ENCODE results near the gene MFAP1. TPM values are rescaled to one million over a fixed set of nuclear protein-coding genes. Genes with fewer than 3 reads are reported as not detected.

The MFAP1 gene
- total and polyA plus RNA-seq, 2 experiments from 2014 or later: 24.5 to 34.9 TPM

DNA sequence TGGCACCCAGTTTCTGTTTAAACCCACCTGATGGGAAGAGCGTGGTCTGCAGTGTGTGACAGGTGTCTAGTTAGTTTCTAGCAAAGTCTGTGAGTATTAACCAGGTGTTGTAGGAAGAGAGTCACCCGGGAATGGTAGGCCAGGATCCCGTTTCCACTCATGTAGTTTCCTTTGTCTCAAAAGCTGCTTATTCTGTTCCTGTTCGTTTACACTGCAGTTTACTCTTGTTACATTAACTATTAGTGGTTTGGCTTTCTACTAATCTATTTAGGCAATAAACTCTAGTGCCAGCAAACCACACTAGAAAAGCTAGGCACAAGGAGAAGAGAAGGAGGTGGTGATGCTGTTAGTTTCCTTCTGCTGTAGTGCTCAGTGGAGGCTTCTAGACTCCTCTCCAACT, 35.1 kb upstream of the MFAP1 start (continued):
- TF ChIP-seq JUNB (IDR thresholded peaks at IDR 0.05; ENCODE audit: unreplicated experiment): no peak
- no peak for TF ChIP-seq NANOG (IDR thresholded peaks at IDR 0.05; ENCODE audit: borderline replicate concordance)
- TF ChIP-seq POLR2AphosphoS5 (IDR thresholded peaks at IDR 0.05; ENCODE audit: low read depth): no peak

DNA sequence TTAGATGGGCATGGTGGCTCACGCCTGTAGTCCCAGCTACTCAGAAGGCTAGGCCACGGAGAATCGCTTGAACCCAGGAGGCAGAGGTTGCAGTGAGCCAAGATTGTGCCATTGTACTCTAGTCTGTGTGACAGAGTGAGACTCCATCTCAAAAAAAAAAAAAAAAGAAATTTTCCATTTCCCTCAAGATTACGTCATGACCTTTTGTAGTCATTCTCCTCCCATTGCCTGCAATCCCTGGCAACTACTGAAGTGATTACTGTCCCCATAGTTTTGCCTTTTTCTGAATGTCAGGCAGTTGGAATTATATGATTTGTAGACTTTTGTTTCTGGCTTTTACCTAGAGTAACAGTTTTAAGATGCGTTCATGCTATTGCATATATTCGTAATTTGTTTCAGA, 30.3 kb upstream of the MFAP1 start:
- H2AFZ ChIP-seq: no peak overlapping the region
- H3K9me2 ChIP-seq (ENCODE audit: insufficient read depth): no peaks in the 10 kb centered on the region
- Mint-ChIP-seq H3K27ac (no peak overlapping the region), H3K4me3 (no peak overlapping the region), H3K27me3 (ENCODE audit: insufficient read depth, low read depth, poor library complexity) (peaks cover 4% of the 10 kb centered on the region), H3K4me1 (no peaks in the 10 kb centered on the region), H3K36me3 (ENCODE audit: low read depth) (peaks cover 34% of the 10 kb centered on the region), H3K9me3 (no peaks in the 10 kb centered on the region)
- H3F3A ChIP-seq (replicated peaks; ENCODE audit: low read depth): no peaks in the 10 kb centered on the region
- no peak for DNase-seq (ENCODE audit: low spot score)
- no peak for TF ChIP-seq STAT1 (IDR thresholded peaks at IDR 0.05; ENCODE audit: unreplicated experiment)
- TF ChIP-seq, protein P1, sequence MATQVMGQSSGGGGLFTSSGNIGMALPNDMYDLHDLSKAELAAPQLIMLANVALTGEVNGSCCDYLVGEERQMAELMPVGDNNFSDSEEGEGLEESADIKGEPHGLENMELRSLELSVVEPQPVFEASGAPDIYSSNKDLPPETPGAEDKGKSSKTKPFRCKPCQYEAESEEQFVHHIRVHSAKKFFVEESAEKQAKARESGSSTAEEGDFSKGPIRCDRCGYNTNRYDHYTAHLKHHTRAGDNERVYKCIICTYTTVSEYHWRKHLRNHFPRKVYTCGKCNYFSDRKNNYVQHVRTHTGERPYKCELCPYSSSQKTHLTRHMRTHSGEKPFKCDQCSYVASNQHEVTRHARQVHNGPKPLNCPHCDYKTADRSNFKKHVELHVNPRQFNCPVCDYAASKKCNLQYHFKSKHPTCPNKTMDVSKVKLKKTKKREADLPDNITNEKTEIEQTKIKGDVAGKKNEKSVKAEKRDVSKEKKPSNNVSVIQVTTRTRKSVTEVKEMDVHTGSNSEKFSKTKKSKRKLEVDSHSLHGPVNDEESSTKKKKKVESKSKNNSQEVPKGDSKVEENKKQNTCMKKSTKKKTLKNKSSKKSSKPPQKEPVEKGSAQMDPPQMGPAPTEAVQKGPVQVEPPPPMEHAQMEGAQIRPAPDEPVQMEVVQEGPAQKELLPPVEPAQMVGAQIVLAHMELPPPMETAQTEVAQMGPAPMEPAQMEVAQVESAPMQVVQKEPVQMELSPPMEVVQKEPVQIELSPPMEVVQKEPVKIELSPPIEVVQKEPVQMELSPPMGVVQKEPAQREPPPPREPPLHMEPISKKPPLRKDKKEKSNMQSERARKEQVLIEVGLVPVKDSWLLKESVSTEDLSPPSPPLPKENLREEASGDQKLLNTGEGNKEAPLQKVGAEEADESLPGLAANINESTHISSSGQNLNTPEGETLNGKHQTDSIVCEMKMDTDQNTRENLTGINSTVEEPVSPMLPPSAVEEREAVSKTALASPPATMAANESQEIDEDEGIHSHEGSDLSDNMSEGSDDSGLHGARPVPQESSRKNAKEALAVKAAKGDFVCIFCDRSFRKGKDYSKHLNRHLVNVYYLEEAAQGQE (IDR thresholded peaks at IDR 0.05; ENCODE audit: unreplicated experiment): no peak
- no peak for TF ChIP-seq ZNF114 (CRISPR knock-in tag; IDR thresholded peaks at IDR 0.05)
- no peak for TF ChIP-seq EZH2 (IDR thresholded peaks at IDR 0.05; ENCODE audit: low read depth, unreplicated experiment)
- no peak for TF ChIP-seq JUNB (IDR thresholded peaks at IDR 0.05; ENCODE audit: unreplicated experiment)
- TF ChIP-seq, protein P2, sequence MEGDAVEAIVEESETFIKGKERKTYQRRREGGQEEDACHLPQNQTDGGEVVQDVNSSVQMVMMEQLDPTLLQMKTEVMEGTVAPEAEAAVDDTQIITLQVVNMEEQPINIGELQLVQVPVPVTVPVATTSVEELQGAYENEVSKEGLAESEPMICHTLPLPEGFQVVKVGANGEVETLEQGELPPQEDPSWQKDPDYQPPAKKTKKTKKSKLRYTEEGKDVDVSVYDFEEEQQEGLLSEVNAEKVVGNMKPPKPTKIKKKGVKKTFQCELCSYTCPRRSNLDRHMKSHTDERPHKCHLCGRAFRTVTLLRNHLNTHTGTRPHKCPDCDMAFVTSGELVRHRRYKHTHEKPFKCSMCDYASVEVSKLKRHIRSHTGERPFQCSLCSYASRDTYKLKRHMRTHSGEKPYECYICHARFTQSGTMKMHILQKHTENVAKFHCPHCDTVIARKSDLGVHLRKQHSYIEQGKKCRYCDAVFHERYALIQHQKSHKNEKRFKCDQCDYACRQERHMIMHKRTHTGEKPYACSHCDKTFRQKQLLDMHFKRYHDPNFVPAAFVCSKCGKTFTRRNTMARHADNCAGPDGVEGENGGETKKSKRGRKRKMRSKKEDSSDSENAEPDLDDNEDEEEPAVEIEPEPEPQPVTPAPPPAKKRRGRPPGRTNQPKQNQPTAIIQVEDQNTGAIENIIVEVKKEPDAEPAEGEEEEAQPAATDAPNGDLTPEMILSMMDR (conservative IDR thresholded peaks at IDR 0.05; ENCODE audit: low read depth in 2 of 2): no peak
- no peak for TF ChIP-seq POLR2AphosphoS5 (IDR thresholded peaks at IDR 0.05; ENCODE audit: low read depth)
- TF ChIP-seq NANOG (IDR thresholded peaks at IDR 0.05; ENCODE audit: borderline replicate concordance): no peak
- no peak for TF ChIP-seq CREB1 (CRISPR knock-in tag; IDR thresholded peaks at IDR 0.05; ENCODE audit: low read depth)
- TF ChIP-seq ZNF462 (CRISPR knock-in tag; IDR thresholded peaks at IDR 0.05): no peak
- no peak for TF ChIP-seq ZNF331 (CRISPR knock-in tag; IDR thresholded peaks at IDR 0.05; ENCODE audit: low read depth)
- no peak for TF ChIP-seq EZH2phosphoT487 (IDR thresholded peaks at IDR 0.05; ENCODE audit: unreplicated experiment)
- TF ChIP-seq, protein P3, sequence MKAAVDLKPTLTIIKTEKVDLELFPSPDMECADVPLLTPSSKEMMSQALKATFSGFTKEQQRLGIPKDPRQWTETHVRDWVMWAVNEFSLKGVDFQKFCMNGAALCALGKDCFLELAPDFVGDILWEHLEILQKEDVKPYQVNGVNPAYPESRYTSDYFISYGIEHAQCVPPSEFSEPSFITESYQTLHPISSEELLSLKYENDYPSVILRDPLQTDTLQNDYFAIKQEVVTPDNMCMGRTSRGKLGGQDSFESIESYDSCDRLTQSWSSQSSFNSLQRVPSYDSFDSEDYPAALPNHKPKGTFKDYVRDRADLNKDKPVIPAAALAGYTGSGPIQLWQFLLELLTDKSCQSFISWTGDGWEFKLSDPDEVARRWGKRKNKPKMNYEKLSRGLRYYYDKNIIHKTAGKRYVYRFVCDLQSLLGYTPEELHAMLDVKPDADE (IDR thresholded peaks at IDR 0.05): no peak
- H3K4me1 ChIP-seq (ENCODE audit: insufficient read depth): no peaks in the 10 kb centered on the region
- no peak overlapping the region for H3K27ac ChIP-seq (ENCODE audit: low read depth)
- H4K20me1 ChIP-seq (replicated peaks; ENCODE audit: insufficient read depth): 0 out of 2 replicates have a peak, but pooled peaks cover 3% of the 10 kb centered on the region
- no peak for ATAC-seq
- no peak overlapping the region for H3K4me3 ChIP-seq
- no peak overlapping the region for H3K4me2 ChIP-seq
- no peaks in the 10 kb centered on the region for H3K27me3 ChIP-seq (ENCODE audit: insufficient read depth)
- H3K79me2 ChIP-seq (replicated peaks; ENCODE audit: insufficient read depth): no peaks in the 10 kb centered on the region
- H3K36me3 ChIP-seq (ENCODE audit: insufficient read depth): peaks cover 17% of the 10 kb centered on the region
